ENCODE data around the gene MYRFL. TPM values are rescaled to one million over a fixed set of nuclear protein-coding genes. Genes with fewer than 3 reads are reported as not detected.

The MYRFL gene
- total and polyA plus RNA-seq, 2 of the 8 experiments (the other 6 are each of a cell fraction or from before 2014, with no cell fraction given), result 1.1 to 2.0 TPM

- no peak overlapping the region for H4K91ac ChIP-seq (replicated peaks; ENCODE audit: insufficient read length, low read length)
- no peak overlapping the region for H3K4me2 ChIP-seq (ENCODE audit: insufficient read depth in 1 of 2, low read depth in 2 of 2, low read length in 2 of 2)
- ChIA-PET POLR2A (ENCODE audit: partially characterized antibody) (no interaction called here), CTCF (ENCODE audit: partially characterized antibody) (no interaction called here)
- DNase-seq (ENCODE audit: low read depth in 1 of 2, low spot score in 2 of 2), result no peak
- no peaks in the 10 kb centered on the region for H4K20me1 ChIP-seq (replicated peaks in 1 of 2; ENCODE audit: control insufficient read depth in 1 of 2, insufficient read depth in 2 of 2, low read length in 2 of 2)
- no peak for FAIRE-seq
- 0 out of 2 replicates have a peak overlapping the region, but pooled peaks have one; percentile 47 for H2BK15ac ChIP-seq (ENCODE audit: low read length)
- H3K4ac ChIP-seq (replicated peaks; ENCODE audit: insufficient read length, low read depth, low read length), result no peak overlapping the region
- H3K56ac ChIP-seq (replicated peaks; ENCODE audit: insufficient read length, low read depth, low read length), result no peak overlapping the region
- no peak overlapping the region for H3K4me3 ChIP-seq (ENCODE audit: extremely low read depth in 1 of 4, insufficient read depth in 2 of 4, low read depth in 3 of 4, low read length in 4 of 4)
- no peak overlapping the region for H2AK5ac ChIP-seq (ENCODE audit: low read depth, low read length)
- no peak overlapping the region for H2BK120ac ChIP-seq (replicated peaks; ENCODE audit: low read depth, low read length)
- H3K79me2 ChIP-seq (ENCODE audit: control insufficient read depth in 1 of 2, insufficient read depth in 2 of 2, low read length in 2 of 2), result no peaks in the 10 kb centered on the region
- H2AFZ ChIP-seq (ENCODE audit: low read length), result peak overlapping the region; percentile 84
- no peak overlapping the region for H4K8ac ChIP-seq (ENCODE audit: extremely low read depth, insufficient read depth, low read length)
- H3K27ac ChIP-seq (ENCODE audit: low read depth, low read length), result no peak overlapping the region
- H3K4me1 ChIP-seq (replicated peaks in 1 of 4; ENCODE audit: control insufficient read depth in 3 of 4, insufficient read depth in 4 of 4, low read length in 3 of 4), result no peaks in the 10 kb centered on the region
- no peak overlapping the region for H3K23ac ChIP-seq (ENCODE audit: insufficient read length)
- H3K23me2 ChIP-seq (ENCODE audit: low read depth, low read length), result no peaks in the 10 kb centered on the region
- no peaks in the 10 kb centered on the region for H3K36me3 ChIP-seq (ENCODE audit: control insufficient read depth in 2 of 4, insufficient read depth in 4 of 4, low read length in 3 of 4)
- no peak overlapping the region for H2BK20ac ChIP-seq (ENCODE audit: low read length)
- H4K5ac ChIP-seq (ENCODE audit: insufficient read length, low read depth, low read length), result no peak overlapping the region
- no peak overlapping the region for H2BK5ac ChIP-seq (ENCODE audit: low read depth, low read length)
- H3K27me3 ChIP-seq (replicated peaks in 1 of 4; ENCODE audit: control insufficient read depth in 3 of 4, extremely low read depth in 1 of 4, insufficient read depth in 3 of 4, low read length in 3 of 4), result no peaks in the 10 kb centered on the region
- WGBS, 2 experiments (ENCODE audit: extremely low coverage in 1 of 2, insufficient coverage in 1 of 2, insufficient read length in 1 of 2, insufficient replicate concordance in 2 of 2, low coverage in 1 of 2, low lambda C conversion rate in 2 of 2, missing lambda C conversion rate in 1 of 2), result 81% methylated on average over 3 of the region's 3 CpGs; no CpG with 5 or more reads in 1 of the 2 experiments
- H3K14ac ChIP-seq (ENCODE audit: insufficient read length), result no peak overlapping the region
- H3K9ac ChIP-seq (replicated peaks in 1 of 4; ENCODE audit: extremely low read depth in 1 of 4, low read depth in 3 of 4, low read length in 3 of 4), result no peak overlapping the region
- no peak for TF ChIP-seq HDAC2 (IDR thresholded peaks at IDR 0.05; ENCODE audit: borderline replicate concordance in 1 of 2, low read depth in 2 of 2, low read length in 2 of 2)
- TF ChIP-seq MAFK (IDR thresholded peaks at IDR 0.05; ENCODE audit: low read depth, low read length), result no peak
- no peak for TF ChIP-seq CBX8 (IDR thresholded peaks at IDR 0.05; ENCODE audit: borderline replicate concordance, low read depth, low read length)
- no peak for TF ChIP-seq ASH2L (IDR thresholded peaks at IDR 0.05; ENCODE audit: low read length)
- no peak for TF ChIP-seq KDM1A (IDR thresholded peaks at IDR 0.05; ENCODE audit: borderline replicate concordance, low read length)
- TF ChIP-seq BACH1 (IDR thresholded peaks at IDR 0.05; ENCODE audit: low read length), result no peak
- TF ChIP-seq POU5F1 (IDR thresholded peaks at IDR 0.05; ENCODE audit: low read depth, low read length), result no peak
- no peak for TF ChIP-seq HDAC6 (IDR thresholded peaks at IDR 0.05; ENCODE audit: low read depth, low read length)
- no peak for TF ChIP-seq ATF3 (IDR thresholded peaks at IDR 0.05; ENCODE audit: insufficient read depth, low read depth, low read length)
- TF ChIP-seq JUN (IDR thresholded peaks at IDR 0.05; ENCODE audit: low read depth, low read length), result no peak
- TF ChIP-seq BCL11A (IDR thresholded peaks at IDR 0.05; ENCODE audit: low read depth in 2 of 2, low read length in 2 of 2), result no peak
- no peak for TF ChIP-seq YY1 (IDR thresholded peaks at IDR 0.05; ENCODE audit: low read depth, low read length)
- no peak for TF ChIP-seq CEBPB (IDR thresholded peaks at IDR 0.05; ENCODE audit: low read depth, low read length)
- TF ChIP-seq CREB1 (IDR thresholded peaks at IDR 0.05), result no peak
- H3K9me3 ChIP-seq (ENCODE audit: insufficient read depth in 2 of 2, low read depth in 1 of 2, low read length in 1 of 2), result no peaks in the 10 kb centered on the region
- H2BK12ac ChIP-seq (ENCODE audit: low read depth, low read length), result no peak overlapping the region
- no peak overlapping the region for H3K18ac ChIP-seq (ENCODE audit: extremely low read depth, low read length)
- no peaks in the 10 kb centered on the region for H3K79me1 ChIP-seq (ENCODE audit: low read depth, low read length)
Observed at GRCh38 chr12:69966839-69967238, 141.8 kb downstream of the MYRFL start.
